Daoy (cell line): ENCODE measurements around the gene NME8. TPM values are rescaled to one million over a fixed set of nuclear protein-coding genes. Genes with fewer than 3 reads are reported as not detected.
"Not testable (repeated sequence)": the region's sequence is repeated elsewhere in the genome, so short reads cannot be mapped to it uniquely, and the experiment has no call there.

ENCODE experiments used
- DNase-seq: peaks from one replicate; pipeline ENCODE4 v3.0.0-alpha.2; 2015; ENCODE audit warnings: low read depth
- total RNA-seq: library from RNA; depleted of rRNA; stranded (reverse); fragments of >200 nt; shearing (Covaris generic); gene quantifications from 2 replicates; pipeline ENCODE4 v1.2.3, GENCODE V29; 2014; rRNA removed

Gene NME8, protein sequence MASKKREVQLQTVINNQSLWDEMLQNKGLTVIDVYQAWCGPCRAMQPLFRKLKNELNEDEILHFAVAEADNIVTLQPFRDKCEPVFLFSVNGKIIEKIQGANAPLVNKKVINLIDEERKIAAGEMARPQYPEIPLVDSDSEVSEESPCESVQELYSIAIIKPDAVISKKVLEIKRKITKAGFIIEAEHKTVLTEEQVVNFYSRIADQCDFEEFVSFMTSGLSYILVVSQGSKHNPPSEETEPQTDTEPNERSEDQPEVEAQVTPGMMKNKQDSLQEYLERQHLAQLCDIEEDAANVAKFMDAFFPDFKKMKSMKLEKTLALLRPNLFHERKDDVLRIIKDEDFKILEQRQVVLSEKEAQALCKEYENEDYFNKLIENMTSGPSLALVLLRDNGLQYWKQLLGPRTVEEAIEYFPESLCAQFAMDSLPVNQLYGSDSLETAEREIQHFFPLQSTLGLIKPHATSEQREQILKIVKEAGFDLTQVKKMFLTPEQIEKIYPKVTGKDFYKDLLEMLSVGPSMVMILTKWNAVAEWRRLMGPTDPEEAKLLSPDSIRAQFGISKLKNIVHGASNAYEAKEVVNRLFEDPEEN
- not detected in 2 replicates for total RNA-seq

DNA sequence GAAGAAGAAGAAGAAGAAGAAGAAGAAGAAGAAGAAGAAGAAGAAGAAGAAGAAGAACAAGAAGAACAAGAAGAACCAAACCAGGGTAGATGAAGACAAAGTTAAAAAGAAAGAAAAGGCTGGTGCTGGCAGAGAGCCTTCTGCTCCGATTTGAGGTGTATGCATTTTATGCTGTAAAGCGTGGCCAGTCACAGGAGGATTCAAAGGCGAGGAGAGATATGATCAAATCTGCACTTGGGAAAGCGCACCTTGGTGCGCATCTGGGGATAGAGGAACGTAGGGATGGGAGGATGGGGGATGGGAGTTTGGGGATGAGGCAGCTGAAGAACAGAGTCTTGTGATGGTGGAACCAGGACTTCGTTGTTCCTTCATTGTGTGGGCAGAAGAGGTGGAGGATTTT is at the start of gene NME8:
TSS of gene NME8 (plus strand) at position 301 of the 400 bp plus-strand sequence. CDS start 1,670 bp downstream, outside the sequence.
- no peak for DNase-seq

DNA sequence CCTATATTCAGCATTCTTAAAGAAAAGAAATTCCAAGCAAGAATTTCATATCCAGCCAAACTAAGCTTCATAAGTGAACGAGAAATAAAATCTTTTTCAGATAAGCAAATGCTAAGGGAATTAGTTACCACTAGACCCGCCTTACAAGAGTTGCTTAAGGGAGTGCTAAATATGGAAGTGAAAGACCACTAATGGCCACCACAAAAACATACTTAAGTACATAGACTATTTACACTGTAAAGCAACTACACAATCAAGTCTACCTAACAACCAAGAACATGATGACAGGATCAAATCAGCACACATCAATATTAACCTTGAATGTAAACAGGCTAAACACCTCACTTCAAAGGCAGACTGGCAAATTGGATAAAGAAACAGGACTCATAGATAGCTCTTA is 42.2 kb upstream of the NME8 start:
- DNase-seq = no peak

DNA sequence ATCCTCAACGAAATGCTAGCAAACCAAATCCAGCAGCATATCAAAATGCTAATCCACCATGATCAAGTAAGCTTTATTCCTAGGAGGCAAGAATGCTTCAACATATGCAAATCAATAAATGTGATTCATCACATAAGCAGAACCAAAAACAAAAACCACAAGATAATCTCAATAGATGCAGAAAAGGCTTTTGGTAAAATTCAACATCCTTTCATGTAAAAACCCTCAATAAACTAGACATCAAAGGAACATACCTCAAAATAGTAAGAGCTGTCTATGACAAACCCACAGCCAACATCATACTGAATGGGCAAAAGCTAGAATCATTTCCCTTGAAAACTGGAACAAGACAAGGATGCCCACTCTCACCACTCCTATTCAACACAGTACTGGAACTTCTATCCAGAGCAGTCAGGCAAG is 36.2 kb upstream of the NME8 start:
- not testable (repeated sequence) for DNase-seq

DNA sequence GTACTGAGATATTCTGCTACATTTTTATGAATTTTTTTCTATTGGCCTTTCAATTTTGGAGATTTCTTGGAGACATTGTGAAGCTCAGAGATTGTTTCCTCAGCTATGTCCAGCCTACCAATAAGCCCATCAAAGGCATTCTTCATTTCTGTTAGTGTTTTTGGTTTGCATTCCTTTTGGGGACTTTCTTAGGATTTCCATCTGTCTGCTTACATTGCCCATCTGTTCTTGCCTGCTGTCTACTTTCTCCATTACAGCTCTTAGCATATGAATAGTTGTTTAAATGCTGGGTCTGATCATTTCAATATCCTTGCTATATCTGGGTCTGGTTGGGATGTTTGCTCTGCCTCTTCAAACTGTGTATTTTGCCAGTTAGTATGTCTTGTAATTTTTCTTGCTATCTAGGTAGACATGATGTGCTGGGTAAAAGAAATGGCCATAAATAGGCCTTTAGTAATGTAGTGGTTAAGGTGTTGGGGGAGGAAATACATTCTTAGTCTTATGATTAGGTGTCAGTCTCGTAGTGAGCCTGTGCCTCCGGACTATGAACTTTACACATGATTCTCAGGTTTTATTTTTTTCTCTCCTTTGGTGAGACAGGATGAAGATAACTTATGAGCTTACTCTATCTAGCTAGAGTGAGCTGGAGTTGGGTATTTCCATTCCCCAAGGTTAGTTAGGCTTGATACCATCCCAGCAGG is 32.6 kb upstream of the NME8 start:
- no peak for DNase-seq

DNA sequence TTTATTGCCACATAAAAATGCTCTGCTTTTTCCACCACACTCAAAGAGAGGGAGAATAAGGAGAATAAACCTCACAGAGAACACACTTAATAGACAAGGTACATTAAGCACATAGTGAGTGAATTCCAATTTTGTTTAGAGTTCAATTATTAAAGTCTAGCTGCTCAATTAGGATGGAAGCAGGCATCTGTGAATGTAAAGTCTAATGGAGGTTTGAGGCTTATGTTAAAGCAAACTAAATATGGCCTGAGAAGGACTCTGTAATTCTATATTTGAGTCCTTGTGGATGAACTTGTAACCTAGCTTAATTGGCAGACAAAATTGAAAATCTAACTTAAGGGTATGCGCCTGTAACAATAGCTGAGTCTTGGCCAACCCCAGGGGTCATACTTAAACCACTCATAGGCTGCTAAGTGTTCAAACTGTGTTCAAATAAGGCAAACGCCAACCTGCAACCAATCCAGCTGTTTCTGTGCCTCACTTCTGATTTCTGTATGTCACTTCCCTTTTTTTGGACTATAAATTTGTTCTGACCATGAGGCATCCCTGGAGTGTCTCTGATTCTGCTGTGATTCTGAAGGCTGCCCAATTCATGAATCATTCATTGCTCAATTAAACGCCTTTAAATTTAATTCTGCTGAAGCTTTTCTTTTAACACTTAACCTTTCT is 31.3 kb upstream of the NME8 start:
- no peak for DNase-seq

DNA sequence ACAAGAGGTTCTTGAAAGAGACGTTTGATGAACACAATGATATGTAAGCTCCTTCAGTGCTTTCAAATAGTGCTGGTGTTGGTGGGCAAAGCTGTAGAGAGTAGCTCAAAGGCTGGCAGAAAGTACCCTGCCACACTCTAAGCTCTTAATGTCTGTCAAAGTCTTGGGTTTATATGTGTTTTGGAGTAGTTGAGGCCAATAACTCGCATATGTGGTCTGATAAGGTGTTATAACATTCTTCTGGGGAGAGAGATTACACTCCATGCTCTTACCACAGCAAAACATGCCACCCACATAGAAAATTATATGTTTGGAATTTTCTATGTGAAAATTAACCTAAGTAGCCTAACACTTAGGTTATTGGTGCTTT is 30.8 kb upstream of the NME8 start:
- DNase-seq = no peak

DNA sequence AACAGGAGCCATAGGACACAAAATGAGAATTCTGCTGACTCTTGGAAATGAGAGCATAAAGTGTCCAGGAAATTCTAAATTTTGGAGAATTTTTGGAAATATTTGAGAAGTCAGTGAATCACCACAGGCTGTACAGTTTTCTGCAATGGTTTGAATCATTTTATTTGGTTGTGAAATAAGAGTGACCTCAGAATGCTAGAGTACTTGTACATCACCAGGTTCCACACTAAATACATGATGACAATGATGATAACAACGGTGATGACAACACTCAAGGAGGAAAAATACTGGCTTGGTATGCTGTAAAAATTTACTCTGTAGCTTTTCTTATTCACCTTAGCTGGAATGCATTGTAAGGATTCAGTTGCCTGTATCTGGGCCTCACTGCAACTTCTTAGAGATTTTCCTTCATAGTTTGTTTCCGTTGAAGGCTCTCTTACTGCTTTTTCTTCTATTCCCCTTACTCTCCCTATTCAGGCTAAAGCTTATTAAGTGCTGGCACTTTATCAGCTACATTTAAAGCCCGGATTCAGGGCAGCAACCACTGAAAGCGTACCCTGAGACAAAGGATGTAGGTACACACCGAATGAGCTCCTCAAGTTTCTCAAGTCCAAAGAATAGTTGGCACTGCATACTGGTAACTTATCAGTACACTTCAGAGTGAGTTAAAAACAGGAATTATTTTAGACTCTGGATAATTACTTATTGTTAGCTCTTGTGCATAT is 30.2 kb upstream of the NME8 start:
- DNase-seq = no peak

DNA sequence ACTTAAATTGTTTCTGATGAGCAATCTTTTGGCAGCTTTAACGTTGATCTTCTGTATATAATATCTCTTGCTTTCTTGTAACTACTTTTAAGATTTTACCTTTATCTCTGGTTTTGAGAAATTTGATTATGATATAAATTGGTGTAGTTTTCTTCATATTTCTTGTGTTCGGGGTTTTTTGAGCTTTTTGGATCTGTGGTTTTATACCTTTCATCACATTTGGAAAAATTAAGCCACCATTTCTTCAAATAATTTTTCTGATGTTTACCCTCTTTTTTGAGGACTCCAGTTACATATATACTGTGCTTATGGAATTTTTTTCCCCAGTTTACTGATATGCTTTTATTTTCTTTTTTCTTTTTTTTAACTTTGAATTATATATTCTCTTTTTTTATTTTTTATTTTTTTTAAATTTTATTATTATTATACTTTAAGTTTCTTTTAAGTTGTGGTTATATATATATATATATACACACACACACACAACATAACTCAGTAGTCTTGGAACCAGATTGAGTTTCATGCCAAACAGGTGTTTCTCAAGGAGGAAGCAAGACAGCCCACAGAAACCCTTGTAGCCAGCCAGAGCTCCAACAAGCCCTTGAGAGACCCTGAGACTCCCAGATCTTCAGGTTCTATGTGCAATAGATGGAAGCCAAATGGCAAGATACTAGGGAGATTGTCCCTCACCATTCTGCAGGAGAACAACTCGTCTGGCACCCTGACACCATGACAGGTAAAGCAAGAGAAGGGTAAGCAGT is 27.5 kb upstream of the NME8 start:
- no peak for DNase-seq

DNA sequence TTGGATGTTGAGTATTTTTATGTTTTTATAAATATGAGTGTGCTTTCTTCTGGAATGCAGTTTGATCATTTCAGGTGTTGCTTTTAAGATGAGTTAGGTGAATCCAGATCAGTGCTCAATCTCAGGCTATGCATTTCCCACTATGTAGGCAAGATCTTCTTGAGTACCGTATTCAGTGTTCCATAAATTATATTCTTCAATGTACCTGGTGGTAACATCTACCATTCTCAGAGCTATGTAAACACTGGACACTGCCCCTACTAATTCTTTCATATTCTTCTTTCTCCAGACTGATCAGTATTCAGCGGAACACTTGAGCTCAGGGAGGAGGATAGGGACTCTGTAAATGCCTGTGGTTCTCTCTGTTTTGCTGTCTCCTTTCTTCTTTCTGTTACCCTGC is 25.5 kb upstream of the NME8 start:
- DNase-seq = no peak

DNA sequence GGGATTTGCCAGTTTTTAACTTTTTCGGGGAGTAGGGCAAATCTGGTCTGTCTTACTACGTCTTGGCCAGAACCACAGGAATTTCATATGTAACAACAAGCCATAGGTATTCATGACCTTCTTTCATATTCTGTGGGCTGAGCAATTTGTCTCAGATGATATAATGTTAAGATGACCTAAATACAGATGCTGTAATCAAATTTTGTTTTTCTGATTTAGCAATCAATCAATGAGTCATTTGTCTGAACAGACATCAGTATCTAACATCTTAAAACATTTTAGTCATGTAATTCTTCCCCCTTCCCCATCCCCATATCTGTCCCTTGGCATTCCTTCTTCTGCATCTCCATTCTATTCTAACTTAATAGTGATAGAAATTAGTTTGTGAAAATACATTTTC is 24.8 kb upstream of the NME8 start:
- no peak for DNase-seq

DNA sequence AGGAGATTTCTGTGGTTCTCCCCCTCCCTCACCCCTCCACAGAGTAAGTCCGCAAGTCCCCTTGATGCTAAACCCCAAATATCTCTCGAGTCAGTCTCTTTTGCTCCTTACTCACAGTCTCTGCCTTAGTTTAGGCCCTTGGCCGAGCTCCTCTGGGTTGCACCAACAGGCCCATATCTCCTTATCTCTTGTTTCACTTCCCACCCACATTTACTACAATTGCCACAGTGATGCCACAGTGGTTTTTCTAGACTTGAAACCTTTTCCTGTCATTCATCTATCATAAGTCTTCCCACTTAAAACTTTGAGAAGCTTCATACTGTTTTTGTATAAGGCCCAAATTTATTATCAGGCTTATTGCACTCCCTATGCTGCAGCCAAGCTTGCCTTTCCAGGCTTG is 23.4 kb upstream of the NME8 start:
- no peak for DNase-seq

DNA sequence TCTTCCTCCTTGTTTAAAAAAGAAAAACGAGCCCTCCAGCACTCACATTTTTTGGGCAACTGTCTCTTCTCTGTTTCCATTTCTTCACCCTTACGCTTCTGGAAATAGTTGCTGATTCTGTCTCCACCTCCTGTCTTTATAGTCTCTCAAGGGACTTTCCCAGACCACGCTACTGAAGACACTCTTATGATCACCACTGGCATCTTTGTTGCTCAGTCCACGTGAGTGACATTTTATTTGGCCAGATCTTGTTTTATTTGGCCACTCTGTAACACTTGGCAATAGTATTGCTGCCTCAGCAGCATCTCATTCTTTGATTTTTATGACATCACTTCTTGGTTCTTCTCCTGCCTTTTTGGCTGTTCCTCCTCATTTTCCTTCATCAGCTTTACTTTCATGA is 21.6 kb upstream of the NME8 start:
- no peak for DNase-seq

DNA sequence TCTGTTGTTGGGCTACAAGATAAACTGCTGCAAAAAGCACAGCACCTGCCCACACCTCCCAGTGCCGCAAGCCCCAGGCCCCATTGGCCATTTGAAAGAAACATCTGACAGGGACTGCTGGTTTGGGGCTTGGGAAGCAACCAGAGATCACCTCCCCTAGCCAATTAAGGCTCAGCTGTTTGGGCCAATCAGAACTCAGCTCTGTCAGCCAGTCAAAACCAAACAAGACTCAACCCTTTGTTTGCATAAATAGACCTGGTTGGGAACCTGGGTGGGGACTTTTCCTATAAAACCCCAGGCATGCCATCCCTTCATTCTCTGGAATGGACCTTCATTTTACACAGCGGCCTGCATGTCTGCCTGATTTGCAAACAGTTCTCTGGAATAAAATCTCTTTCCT is 17.2 kb upstream of the NME8 start:
- DNase-seq = no peak

DNA sequence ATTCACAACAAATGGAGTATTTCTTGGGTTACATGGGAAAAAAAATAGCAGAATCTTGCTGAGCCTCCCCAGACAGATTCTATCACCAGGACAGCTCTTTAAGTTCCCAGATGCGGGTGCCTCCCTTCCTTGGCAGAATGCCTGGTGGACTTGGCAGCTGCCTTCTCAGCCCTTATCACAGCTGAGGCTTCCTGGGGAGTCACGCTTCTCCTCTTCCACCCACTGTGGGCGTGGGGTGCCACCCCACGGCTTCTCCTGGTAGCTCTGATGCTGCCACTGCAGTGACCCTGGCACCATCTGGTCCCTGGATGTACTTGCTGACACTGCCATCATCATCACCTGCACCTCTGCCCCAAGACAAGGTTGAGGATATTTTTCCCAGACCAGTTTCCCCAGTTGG is 16.2 kb upstream of the NME8 start:
- DNase-seq = peak; percentile 88

DNA sequence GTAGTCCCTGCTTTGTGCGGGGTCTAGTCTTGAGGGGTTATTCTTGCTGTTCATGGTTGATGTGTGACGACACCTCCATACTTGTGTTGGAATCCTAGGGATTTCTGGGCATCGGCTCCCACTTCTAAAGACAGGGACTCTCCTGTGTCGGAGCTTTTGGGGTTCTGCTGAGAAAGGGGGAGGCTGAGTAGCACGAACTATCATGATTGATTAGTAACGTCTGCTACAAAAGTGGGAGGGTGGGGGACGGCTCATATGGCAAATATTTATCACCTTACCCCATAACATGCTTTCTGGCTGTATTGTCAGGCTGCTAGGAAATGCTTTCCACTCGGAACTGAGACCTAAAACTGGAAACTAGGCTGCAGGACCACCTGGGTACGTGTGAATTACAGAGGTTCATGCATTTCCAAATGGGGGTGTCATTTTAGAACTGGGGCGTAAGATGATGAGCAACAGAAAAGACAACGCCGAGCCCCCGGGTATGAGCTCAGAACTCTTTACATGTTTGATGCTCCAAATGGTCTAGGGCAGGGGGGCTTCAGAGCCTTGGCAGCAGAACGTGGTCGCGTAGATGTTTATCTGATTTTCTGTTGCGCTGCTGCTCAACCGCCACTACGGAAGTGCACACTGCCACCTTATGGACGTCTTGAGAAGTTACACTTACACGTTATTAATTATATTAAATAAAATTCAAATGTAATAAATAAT is 15.1 kb upstream of the NME8 start:
- peak; percentile 75 for DNase-seq

DNA sequence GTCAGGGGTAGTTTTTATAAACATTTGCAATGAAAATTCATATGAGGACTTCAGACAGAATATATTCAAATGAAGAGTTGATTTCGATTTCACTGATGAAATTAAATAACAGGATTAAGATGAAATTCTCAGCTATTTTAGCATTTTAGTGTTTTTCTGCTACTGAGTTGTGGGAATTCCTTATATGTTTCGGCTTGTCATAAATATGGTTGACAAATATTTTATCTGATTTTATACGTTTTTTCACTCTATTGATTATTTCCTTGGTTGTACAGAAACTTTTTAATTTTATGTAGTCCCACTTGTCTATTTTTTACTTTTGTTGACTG is 14.6 kb upstream of the NME8 start:
- DNase-seq = no peak

DNA sequence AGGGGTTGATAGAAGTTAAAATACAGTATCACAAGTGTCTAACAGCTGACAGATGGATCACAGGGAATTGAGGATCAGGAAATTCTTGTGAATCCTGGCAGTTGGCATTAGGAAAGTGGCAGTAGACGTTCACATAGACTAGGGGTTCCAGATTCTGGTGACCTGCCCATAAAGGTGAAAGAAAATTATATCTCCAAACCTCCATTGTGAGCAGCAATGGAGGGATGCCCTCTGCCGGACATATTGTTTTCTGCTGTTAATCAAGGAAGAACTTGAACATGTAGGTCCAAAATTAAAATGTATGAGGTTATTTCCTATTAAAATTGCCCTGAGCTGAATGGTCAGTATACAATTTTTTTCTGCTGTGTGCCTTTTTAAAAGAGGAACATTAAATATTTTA is 5.1 kb downstream of the NME8 start:
- DNase-seq = peak; percentile 31

DNA sequence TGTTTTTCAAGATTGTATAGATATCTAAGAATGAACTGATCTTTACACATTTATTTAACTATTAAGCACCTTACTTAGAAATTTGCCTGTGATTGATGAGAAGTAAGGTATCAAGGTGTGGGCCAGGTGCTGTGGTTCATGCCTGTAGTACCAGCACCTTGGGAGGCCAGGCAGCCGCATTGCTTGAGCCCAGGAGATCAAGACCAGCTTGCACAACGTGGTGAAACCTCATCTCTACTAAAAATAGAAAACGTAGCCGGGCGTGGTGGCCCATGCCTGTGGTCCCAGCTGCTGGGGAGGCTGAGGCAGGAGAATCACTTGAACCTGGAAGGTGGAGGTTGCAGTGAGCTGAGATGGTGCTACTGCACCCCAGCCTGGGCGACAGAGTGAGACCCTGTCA is 33.7 kb downstream of the NME8 start:
- DNase-seq = no peak

DNA sequence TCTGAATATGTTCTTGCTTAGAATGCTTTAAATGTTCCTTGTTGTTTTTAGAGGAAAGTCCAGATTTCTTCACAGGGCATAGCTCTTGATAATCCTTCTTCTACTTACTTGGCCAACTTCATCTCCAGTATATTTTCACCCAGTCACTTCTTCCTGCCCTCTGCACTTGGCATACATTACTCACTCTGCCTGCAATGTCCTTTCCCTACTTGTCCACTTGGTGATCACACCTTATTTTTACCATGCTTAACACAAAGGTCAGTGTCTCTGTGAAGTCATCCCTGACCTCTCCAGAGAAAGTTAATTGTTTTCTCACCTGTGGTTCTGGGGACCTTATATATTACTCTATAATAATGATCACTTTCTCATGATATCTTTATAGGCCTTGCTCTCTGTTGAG is 45.0 kb downstream of the NME8 start:
- no peak for DNase-seq

DNA sequence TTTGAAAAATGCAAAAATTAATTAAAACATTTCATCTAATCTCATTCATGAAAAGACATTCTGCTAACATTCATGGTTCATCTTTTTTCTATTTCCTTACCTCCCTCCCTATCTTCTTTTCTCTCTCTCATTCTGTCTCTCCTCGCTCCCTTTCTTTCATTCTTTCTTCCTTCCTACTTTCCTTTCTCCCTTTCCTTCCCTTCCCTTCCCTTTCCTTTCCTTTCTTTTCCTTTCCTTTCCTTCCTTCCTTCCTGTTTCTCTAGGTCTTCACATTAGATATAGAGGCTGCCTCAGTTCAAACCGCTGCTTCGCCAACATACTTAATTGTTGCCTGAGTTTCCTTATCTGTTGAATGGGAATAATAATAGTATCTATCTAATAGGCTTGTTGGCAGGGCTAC is 46.3 kb downstream of the NME8 start:
- DNase-seq = no peak
